HG03575 (cell line): ENCODE data around the gene MARF1.
"Not testable (repeated sequence)": the region's sequence is repeated elsewhere in the genome, so short reads cannot be mapped to it uniquely, and the experiment has no call there.

Experiments
- ATAC-seq: cut with Tn5 transposase; IDR thresholded peaks from one replicate; pipeline ENCODE4 v1.9.1; 2021; ENCODE audit not compliant: unreplicated experiment, insufficient number of reproducible peaks, low FRiP score; ENCODE audit errors: extremely low read depth

Gene MARF1

DNA sequence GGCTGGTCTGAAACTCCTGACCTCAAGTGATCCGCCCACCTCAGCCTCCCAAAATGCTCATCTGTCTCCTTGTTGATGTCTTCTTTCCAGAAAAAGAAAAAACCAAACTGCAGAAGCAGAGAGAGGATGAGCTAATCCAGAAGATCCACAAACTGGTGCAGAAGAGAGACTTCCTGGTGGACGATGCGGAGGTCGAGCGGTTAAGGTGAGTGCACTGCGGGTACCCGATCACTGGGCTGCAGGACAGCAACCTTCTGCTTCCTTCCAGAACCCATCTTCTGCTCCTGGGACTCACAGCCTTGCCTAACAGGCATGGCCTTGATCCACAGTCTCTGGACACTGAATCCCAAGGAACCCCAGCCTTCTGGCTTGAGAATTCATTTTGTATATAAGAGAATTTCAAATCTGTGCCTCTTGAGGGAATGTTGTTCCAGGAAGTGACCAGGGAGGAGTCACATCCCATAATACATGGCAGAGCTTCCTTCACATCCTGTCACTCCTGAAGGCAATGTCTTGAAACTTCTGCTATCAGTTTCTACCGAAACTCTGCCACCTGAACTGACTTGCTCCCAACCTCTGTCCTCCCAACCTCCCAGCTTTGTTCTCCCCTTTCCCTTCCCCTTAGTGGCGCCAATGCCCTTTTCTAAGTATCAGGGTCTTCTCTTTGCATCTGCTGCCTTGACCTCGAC lies 61.7 kb downstream of the MARF1 start:
- ATAC-seq, result no peak

DNA sequence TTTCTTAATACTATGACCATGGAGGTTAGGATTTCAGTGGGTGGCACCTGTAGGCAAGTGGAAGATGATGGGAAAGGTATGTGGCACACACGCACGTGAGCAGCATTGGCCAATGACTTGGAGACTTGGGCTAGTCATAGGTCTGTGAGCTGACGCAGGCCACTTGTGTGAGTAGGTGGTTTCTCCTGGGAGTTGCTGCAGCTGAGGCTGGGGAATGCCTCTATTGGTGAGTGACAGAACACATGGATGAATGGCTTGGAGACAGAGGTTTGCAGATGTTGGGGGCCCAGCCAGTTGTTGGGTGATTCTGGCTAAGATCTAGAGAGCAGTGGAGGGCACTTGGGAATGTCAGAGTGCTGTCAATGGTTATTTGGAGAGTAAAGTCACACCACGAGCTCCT lies 64.1 kb downstream of the MARF1 start:
- no peak for ATAC-seq

DNA sequence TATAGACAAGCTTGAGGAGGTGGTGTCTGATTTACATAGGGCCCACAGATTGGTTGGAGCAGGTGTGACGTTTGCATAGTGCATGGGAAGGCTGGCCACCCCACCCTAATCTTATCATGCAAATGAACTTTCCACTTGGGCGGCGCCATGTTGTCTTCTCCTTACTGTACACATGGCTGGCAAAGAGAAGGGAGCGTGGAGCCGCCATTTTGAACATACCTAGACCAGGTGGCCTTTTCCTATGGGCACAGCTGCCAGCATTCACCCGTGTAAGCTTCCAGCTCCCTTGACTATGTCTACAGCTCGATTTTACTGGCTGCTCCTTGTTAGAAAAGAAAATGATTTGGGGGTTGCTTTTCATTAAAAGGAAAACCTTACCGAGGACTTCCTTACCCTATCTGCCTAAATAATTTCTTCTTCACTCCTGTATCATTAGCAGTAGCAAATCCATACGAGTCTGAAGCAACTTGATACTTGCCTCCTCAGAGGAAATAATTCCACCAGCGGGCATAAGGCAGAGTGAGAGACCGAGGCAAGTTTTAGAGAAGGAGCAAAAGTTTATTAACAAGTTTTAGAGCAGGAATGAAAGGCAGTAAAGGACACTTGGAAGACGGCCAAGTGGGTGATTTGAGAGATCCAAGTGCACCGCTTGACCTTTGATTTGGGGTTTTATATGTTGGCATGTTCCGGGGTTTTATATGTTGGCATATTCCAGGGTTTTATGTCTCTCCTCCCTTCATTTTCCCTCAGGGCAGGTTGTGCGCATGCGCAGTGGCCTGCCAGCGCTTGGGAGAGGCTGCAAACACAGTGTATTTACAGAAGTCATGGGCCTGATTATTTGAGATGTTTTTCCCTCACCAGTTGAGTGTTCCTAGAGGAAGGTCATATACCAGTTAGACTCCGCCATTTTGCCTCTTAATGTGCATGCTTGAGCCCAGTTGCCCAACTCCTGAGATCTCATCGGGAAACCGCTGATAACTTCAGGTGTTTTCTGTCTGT lies 65.7 kb downstream of the MARF1 start:
- no peak for ATAC-seq

DNA sequence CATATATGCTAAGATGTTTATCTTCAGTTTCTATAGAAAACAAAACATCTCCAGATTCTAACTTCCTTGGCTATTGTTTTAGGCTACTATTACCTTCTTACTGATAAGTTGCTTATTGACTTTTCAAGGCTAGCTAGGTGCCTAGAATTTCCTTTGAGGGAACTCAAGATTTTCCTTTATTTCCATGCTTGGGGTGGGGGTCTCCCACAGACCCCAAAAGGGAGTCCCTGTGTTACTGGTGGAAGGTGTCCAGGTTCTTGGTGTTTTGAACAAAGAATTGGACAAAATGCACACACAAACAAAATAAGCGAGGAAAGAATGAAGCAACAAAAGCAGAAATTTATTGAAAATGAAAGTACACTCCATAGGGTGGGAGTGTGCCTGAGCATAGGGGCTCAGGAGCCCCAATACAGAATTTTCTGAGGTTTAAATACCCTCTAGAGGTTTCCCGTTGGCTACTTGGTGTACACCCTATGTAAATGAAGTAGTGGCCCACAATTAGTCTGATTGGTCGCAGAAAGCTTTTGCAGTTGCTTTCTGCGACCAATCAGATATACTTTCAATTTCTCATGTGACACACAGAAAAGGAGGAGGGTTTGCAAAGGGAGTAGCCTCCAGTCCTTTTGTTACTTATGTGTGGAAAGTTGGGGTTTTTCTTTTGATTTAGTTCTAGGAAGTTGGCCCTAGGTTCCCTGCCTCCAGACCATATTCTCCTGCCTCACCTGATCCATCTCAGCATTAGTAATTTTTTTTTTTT lies 67.5 kb downstream of the MARF1 start:
- no peak for ATAC-seq

DNA sequence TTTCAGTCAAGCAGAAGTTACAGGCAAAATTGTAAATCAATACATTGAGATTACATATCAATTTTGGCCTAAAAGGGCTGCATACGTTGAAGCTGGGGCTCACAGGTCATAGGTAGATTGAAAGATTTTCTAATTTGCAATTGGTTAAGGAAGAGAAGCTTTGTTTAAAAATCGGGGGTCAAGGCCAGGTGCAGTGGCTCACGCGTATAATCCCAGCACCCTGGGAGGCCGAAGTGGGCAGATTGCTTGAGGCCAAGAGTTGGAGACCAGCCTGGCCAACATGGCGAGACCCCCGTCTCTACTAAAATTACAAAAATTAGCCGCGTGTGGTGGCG lies 68.4 kb downstream of the MARF1 start:
- no peak for ATAC-seq

DNA sequence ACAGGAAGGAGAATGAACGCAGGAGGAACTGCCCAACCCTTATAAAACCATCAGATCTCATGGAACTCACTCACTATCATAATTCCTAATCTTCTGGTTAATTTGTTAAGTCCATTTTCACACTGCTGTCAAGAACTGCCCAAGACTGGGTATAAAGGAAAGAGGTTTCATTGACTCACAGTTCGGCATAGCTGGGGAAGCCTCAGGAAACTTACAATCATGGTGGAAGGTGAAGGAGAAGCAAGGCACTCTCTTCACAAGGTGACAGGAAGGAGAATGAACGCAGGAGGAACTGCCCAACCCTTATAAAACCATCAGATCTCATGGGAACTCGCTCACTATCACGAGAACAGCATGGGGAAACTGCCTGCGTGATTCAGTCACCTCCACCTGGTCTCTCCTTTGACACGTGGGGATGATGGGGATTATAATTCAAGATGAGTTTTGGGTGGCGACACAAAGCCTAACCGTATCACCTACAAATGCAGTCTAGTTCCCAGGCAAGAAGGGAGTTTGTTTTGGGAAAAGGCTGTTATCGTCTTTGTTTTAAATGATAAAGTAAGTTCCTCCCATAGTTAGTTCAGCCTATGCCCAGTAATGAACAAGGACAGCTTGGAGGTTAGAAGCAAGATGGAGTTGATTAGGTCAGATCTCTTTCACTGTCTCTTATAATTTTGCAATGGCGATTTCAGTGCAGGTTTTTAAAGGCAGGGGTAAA lies 68.9 kb downstream of the MARF1 start:
- ATAC-seq, result not testable (repeated sequence)

DNA sequence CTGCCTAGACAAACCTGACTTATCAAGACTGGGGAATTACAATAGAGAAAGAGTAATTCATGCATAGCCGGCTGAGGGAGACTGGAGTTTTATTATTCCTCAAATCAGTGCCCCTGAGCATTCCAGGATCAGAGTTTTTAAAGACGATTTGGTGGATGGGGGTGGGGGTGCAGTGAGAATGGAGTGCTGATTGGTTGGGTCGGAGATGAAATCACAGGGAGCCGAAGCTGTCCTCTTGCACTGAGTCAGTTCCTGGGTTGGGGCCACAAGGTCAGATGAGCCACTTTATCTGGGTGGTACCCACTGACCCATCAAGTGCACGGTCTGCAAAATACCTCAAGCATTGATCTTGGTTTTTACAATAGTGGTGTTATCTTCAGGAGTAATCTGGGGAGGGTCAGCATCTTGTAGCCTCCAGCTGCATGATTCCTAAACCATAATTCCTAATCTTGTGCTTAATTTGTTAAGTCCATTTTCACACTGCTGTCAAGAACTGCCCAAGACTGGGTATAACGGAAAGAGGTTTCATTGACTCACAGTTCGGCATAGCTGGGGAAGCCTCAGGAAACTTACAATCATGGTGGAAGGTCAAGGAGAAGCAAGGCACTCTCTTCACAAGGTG lies 69.6 kb downstream of the MARF1 start:
- no peak for ATAC-seq

DNA sequence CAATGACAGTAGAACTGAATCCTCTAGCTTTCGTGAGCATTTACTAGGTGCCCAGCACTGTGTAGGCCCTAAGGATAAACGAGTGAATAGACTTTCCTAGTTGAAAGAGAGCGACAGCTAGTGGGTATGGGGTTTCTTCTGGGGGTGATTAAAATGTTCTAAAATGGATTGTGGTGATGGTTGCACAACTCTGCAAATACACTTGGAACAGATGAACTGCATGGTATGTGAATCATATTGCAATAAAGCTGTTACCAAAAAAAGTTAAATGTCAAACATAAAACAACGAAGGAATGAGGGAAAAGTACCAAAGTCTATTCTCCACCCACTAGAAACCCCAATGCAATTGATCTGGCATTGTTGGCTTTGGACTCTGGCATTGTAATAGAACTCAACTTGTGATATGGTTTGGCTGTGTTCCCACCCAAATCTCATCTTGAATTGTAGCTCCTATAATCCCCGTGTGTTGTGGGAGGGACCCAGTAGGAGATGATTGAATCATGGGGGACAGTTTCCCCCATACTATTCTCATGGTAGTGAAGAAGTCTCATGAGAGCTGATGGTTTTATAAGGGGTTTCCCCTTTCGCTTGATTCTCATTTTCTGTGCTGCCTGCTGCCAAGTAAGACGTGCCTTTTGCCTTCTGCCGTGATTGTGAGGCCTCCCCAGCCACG lies 70.5 kb downstream of the MARF1 start:
- no peak for ATAC-seq

DNA sequence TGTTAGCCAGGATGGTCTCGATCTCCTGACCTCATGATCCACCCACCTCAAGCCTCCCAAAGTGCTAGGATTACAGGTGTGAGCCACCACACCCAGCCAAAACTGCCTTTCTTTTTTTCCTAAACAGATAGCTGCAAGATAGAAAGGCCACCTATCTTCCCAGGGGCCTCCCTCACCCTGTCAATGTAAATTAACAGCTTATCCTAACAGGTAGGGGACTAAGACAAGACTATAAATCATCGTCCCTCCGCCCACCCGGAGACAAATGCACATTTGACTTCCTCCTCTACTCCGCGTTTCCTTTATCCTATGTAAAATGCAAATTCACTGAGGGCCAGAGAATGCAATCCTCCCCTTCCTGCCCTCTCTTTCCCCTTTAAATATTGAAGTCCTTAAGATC lies 71.4 kb downstream of the MARF1 start:
- ATAC-seq, result no peak

DNA sequence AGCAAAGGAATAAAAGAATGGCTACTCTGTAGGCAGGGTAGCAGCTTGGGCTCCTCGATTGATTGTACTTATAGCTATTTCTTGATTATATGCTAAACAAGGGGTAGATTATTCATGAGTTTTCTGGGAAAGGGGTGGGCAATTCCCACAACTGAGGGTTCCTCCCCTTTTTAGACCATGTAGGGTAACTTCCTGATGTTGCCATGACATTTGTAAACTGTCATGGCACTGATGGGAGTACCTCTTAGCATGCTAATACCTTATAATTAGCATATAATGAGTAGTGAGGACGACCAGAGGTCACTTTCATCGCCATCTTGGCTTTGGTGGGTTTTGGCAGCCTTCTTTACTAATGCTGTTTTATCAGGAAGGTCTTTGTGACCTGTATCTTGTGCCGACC lies 72.3 kb downstream of the MARF1 start:
- ATAC-seq, result not testable (repeated sequence)

DNA sequence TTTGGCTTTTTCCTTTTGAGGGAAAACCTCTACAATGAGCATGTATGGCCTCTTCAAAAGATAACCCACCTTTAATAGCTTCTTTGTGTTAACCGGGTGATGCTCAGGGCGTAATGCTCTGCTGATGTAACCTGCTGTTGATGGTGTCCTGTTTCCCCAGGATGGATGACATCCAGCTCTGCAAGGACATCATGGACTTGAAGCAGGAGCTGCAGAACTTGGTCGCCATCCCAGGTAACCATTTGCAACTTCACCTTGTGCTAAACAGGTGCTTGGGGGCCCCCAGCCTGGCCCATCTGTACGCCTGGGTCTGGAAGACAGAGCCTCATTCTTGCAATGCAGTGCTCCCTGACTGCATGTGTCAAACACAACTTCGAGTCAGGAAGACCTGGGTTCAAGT lies 75.1 kb downstream of the MARF1 start:
- ATAC-seq, result no peak

DNA sequence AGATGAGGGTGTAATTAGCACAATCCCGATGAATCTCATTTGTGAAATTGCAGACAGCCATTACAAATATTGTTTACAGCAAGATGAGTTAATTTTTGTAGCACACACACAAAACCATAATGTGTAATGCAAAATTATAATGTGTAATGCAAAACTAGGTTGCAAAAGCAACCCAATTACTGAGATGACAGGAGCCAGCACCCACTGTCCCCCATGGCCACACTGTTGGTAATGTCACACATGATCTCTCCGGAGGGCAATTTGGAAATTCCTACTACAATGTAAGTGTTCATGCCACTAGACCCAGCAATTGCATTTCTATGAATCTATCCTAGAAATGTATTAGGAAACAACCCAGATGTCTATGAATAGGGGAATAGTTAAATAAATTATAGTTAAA lies 76.9 kb downstream of the MARF1 start:
- ATAC-seq, result no peak

DNA sequence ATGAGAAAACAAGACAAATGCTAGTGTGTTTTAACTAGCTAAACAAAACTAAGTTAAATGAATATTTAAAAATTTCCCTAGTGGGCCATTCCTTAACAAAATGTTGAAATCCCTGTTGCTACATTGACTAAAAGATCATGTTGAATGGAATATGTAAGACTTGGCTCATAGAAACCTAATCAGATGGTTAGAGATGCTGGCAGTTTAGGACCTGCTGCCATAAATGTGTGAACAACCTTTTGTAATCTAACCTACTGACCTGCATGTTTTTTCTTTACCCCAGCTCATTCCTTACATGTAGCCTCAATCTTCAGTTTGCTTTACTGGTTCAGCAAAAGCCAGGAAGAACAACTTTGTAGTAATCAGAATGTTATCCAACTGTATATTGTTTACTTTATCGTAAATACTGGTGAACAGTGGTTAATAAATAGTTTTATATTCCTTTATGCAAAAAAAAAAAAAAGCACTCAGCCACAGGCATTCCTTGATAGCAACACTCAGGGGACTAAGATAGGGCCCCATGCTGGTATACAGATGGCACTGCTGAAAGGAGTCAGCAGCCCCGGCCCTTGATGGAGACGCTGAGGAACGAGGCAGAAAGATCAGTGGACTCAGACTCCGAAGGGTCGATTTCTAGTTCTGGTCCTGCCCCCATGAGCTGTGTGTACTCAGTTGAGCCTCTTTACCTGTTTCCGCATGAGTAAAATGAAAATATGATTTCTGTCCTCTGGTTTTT lies 78.2 kb downstream of the MARF1 start:
- ATAC-seq, result no peak

DNA sequence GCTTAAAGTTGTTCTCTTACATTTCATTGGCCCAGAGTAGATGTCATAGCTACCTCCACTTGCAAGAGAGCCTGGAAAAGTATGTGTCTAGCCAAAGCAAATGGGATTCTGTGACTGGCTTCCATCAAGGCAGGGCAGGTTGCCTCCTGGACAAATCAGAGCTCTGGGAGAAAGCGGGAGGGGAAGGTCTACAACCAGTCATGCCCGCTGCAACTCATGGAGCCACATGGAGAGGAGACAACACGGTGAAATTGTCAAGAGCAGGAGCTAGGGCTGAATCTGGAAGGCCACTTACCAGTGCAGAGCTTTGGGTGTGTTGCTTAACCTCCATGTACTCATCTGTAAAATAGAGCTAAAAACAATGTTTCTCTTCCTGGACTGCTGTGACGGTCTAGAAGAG lies 83.8 kb downstream of the MARF1 start:
- ATAC-seq, result no peak

DNA sequence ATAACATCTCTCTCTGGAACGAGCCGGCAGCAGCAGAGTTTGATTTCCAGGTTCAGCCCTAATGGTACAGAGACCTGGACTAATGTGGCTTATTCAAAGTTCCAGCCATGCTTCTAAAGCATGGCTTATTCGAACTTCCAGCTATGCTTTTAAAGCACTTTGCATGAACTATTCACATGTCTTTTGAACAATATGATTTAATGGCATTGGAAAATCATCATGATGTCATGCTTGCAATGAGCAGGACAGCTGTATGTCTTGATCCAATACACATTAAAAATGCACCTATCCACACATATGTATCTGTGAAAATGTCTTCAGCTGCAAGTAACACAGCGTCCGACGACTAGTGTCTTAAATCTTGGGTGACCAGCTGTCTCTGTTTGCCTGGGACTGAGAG lies 85.7 kb downstream of the MARF1 start:
- no peak for ATAC-seq

DNA sequence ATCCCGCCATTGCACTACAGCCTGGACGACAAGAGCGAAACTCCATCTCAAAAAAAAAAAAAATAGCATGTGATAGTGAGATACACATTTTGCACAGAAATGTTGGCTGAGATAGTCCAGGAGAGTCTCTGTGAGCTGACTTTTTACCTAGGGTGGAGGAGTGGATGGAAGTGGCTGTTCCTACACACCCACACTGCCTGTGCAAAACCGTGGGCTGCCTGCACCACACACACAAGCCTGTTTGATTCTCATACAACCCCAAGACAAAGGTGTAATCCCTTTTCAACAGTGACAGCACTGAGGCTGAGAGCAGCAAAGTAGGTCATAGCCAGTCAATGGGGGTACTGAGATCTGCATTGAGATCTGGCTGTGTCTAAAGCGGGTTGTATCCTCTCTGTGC lies 86.8 kb downstream of the MARF1 start:
- no peak for ATAC-seq

DNA sequence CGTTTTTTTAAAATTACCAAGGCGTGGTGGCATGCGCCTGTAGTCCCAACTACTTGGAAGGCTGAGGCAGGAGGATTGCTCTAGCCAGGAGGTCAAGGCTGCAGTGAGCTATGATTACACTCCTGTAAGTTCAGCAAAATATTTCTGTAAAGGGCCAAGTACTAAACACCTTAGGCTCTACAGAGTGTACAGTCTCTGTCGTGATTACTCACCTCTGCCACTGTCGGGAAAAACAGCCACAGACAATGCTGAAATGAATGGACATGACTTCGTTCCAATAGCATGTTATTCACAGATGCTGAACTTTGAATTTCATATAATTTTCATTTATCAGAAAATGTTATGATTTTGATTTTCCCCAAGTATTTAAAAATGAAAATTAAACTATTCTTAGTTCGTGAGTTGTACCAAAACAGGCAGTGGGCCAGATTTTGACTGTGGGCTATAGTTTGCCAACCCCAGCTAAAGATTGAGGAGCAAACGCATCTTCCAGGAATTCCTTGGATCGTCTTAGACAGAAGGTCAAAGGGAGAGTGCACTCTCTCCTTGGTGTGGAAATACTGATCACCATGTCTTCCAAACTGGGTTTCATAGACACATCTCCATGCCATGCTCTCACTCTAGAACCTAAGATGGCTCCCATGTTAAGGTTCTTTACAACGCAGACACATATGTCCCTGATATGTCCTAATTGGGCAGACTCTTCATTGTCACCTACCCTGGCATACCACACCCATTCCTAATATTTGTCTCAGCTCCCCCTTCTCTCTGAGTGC lies 89.5 kb downstream of the MARF1 start:
- ATAC-seq, result no peak
